Calu3 (cell line): Measurements from ENCODE around the gene SAMD9L. TPM values are rescaled to one million over a fixed set of nuclear protein-coding genes. Genes with fewer than 3 reads are reported as not detected.

Experiments
- BruUV-seq: library from RNA; stranded (reverse); fragments of 400-500 nt; replicated peaks from 2 replicates; lab custom pipeline; 2021; lab: Mats Ljungman, UMichigan
- CTCF ChIA-PET: fragments of 300-600 bp; sonication (Branson Sonifier 250); formaldehyde crosslinking; loops from one replicate; lab custom pipeline; 2022; ENCODE audit warnings: antibody characterized with exemption; lab: Charles Lee
- DNase-seq: peaks from one replicate; pipeline ENCODE4 v3.0.0; 2022
- H3K27ac Mint-ChIP-seq: one replicate; pipeline ENCODE4 v1.8.0; 2022; ENCODE audit warnings: mixed read lengths; ENCODE audit not compliant: unreplicated experiment
- H3K27me3 Mint-ChIP-seq: one replicate; pipeline ENCODE4 v1.8.0; 2022; ENCODE audit warnings: mixed read lengths; ENCODE audit not compliant: unreplicated experiment
- H3K36me3 Mint-ChIP-seq: one replicate; pipeline ENCODE4 v1.8.0; 2022; ENCODE audit warnings: mild to moderate bottlenecking, moderate library complexity, mixed read lengths; ENCODE audit not compliant: insufficient read depth, unreplicated experiment
- H3K4me1 Mint-ChIP-seq: one replicate; pipeline ENCODE4 v1.8.0; 2022; ENCODE audit warnings: mild to moderate bottlenecking, low read depth, mixed read lengths; ENCODE audit not compliant: unreplicated experiment
- H3K4me3 Mint-ChIP-seq: one replicate; pipeline ENCODE4 v1.8.0; 2022; ENCODE audit warnings: mild to moderate bottlenecking, low read depth, moderate library complexity, mixed read lengths; ENCODE audit not compliant: unreplicated experiment
- H3K9me3 Mint-ChIP-seq: one replicate; pipeline ENCODE4 v1.8.0; 2022; ENCODE audit warnings: low read depth, mixed read lengths; ENCODE audit not compliant: unreplicated experiment
- CTCF ChIP-seq: fragments of 200-600 bp; IDR thresholded peaks from one replicate; pipeline ENCODE4 v1.8.0; 2022; ENCODE audit warnings: antibody characterized with exemption; ENCODE audit not compliant: unreplicated experiment
- intact Hi-C: fragments of 100-400 bp; cut with micrococcal nuclease; formaldehyde crosslinking; loops from one replicate; pipeline ENCODE4 v1.10.0; 2022; ENCODE audit not compliant: unreplicated experiment
- total RNA-seq: library from RNA; stranded (reverse); gene quantifications from 2 replicates; pipeline ENCODE4 v1.2.3, GENCODE V29; 2022

SAMD9L gene
- total RNA-seq, 1 experiment from 2014 or later, result 25.9 TPM

GRCh38 chr7:93175219-93175618, 27.0 kb upstream of the SAMD9L start:
- CTCF ChIA-PET, result no interaction called here
- Mint-ChIP-seq H3K36me3 (no peaks in the 10 kb centered on the region), H3K4me3 (no peak overlapping the region), H3K9me3 (no peaks in the 10 kb centered on the region), H3K27me3 (peaks cover 9% of the 10 kb centered on the region), H3K4me1 (no peaks in the 10 kb centered on the region), H3K27ac (no peak overlapping the region)
- intact Hi-C loops, result no loop called here
- no peak for TF ChIP-seq CTCF
- no peak for DNase-seq
- no TSS peak for BruUV-seq

- no peak overlapping the region for H3K4me3 Mint-ChIP-seq
- no peak for DNase-seq
- no peak overlapping the region for H3K27ac Mint-ChIP-seq
- H3K27me3 Mint-ChIP-seq, result peaks cover 9% of the 10 kb centered on the region
- no peaks in the 10 kb centered on the region for H3K36me3 Mint-ChIP-seq
- H3K9me3 Mint-ChIP-seq, result peaks cover 6% of the 10 kb centered on the region
- no peak for TF ChIP-seq CTCF
- H3K4me1 Mint-ChIP-seq, result no peaks in the 10 kb centered on the region
- no TSS peak for BruUV-seq
- intact Hi-C loops, result no loop called here
- CTCF ChIA-PET, result interaction anchor here (0.6 kb wide), 1 partner anchor 618 kb away, joined by 3 read pairs; no protein-coding TSS in a partner anchor
These were observed 24.5 kb upstream of the SAMD9L start for GRCh38 chr7:93172683-93173082.

- BruUV-seq, result no TSS peak
- H3K27me3 Mint-ChIP-seq, result no peaks in the 10 kb centered on the region
- CTCF ChIA-PET, result no interaction called here
- no peak for TF ChIP-seq CTCF
- DNase-seq, result no peak
- H3K4me3 Mint-ChIP-seq, result no peak overlapping the region
- no peaks in the 10 kb centered on the region for H3K4me1 Mint-ChIP-seq
- H3K36me3 Mint-ChIP-seq, result no peaks in the 10 kb centered on the region
- H3K9me3 Mint-ChIP-seq, result peaks cover 12% of the 10 kb centered on the region
- intact Hi-C loops, result no loop called here
- H3K27ac Mint-ChIP-seq, result no peak overlapping the region
These were observed 23.5 kb upstream of the SAMD9L start for GRCh38 chr7:93171606-93172226.

- CTCF ChIA-PET, result no interaction called here
- no peak for TF ChIP-seq CTCF
- Mint-ChIP-seq H3K9me3 (peaks cover 21% of the 10 kb centered on the region), H3K27ac (no peak overlapping the region), H3K4me3 (no peak overlapping the region), H3K36me3 (no peaks in the 10 kb centered on the region), H3K4me1 (peaks cover 12% of the 10 kb centered on the region), H3K27me3 (no peaks in the 10 kb centered on the region)
- BruUV-seq, result no TSS peak
- no peak for DNase-seq
- intact Hi-C loops, result no loop called here
These were observed 17.3 kb upstream of the SAMD9L start for GRCh38 chr7:93165447-93165846.
